Measurements from ENCODE around the gene NEK10.

The NEK10 gene

GRCh38 chr3:27060336-27060735 is 308.8 kb downstream of the NEK10 start:
- TF ChIP-seq CTCF (IDR thresholded peaks at IDR 0.05) = no peak
- Mint-ChIP-seq H3K4me3 (no peak overlapping the region), H3K4me1 (no peaks in the 10 kb centered on the region), H3K36me3 (ENCODE audit: low read depth) (no peaks in the 10 kb centered on the region), H3K27me3 (ENCODE audit: low read depth, poor library complexity) (no peaks in the 10 kb centered on the region), H3K9me3 (peaks cover 20% of the 10 kb centered on the region), H3K27ac (no peak overlapping the region)
- no peak for DNase-seq
